K562 (cell line): ENCODE data around the gene SCYL2. TPM values are rescaled to one million over a fixed set of nuclear protein-coding genes. Genes with fewer than 3 reads are reported as not detected.
A peak's percentile ranks its signal among the peaks of the same experiment; 100 is the strongest.

Source experiments
- ARNT ChIP-seq, 2 experiments: fragments of 450-650 bp; IDR thresholded peaks; 2 replicates each; pipeline ENCODE4 v1.6.1; 2016; ENCODE audit warnings: mild to moderate bottlenecking in 1 of 2
- CBX1 ChIP-seq: sonication (generic); IDR thresholded peaks from 2 replicates; pipeline ENCODE4 v1.6.1; 2016; ENCODE audit warnings: antibody characterized with exemption, low read depth, mild to moderate bottlenecking
- CEBPG ChIP-seq, 3 experiments: fragments of 200-800 bp in 1 of 3; sonication (Bioruptor generic) in 1 of 3; sonication (generic) in 1 of 3; formaldehyde crosslinking in 1 of 3; IDR thresholded peaks in 2 of 3; conservative IDR thresholded peaks in 1 of 3; 2 replicates each; pipeline versions ENCODE4 v1.6.1 to v1.8.0; 2016 to 2022; ENCODE audit warnings: missing compliant biosample characterization in 2 of 3, missing genetic modification characterization in 2 of 3, mild to moderate bottlenecking in 1 of 3, missing genetic modification reagents in 1 of 3
- CHD2 ChIP-seq: IDR thresholded peaks from 2 replicates; pipeline ENCODE4 v1.6.1; 2011; ENCODE audit warnings: low read depth, low read length
- CXXC5 ChIP-seq: fragments of 250-450 bp; sonication (Bioruptor Pico); IDR thresholded peaks from 2 replicates; pipeline ENCODE4 v1.8.0; 2022; ENCODE audit warnings: inconsistent platforms, mild to moderate bottlenecking, moderate library complexity
- EP400 ChIP-seq: fragments of 450-650 bp; IDR thresholded peaks from 2 replicates; pipeline ENCODE4 v1.6.1; 2017; ENCODE audit warnings: antibody characterized with exemption, mild to moderate bottlenecking, moderate library complexity
- KLF10 ChIP-seq: fragments of 250-450 bp; sonication (Bioruptor Pico); IDR thresholded peaks from 2 replicates; pipeline ENCODE4 v1.6.1; 2021; ENCODE audit warnings: matching md5 sums
- MYNN ChIP-seq, 2 experiments: sonication (generic); formaldehyde crosslinking in 1 of 2; IDR thresholded peaks; 2 replicates each; pipeline versions ENCODE4 v1.5.0 to v1.6.1; 2016 to 2020; ENCODE audit warnings: antibody characterized with exemption in 1 of 2, missing genetic modification reagents in 1 of 2
- SIN3A ChIP-seq, 2 experiments: fragments of 150-350 bp in 1 of 2; IDR thresholded peaks; 2 replicates each; pipeline ENCODE4 v1.6.1; 2011 to 2016; ENCODE audit warnings: borderline replicate concordance in 2 of 2, low read depth in 2 of 2, low read length in 2 of 2, mild to moderate bottlenecking in 2 of 2, moderate library complexity in 2 of 2; ENCODE audit not compliant: control insufficient read depth in 1 of 2
- TFAM ChIP-seq: fragments of 250-450 bp; sonication (Bioruptor Pico); conservative IDR thresholded peaks from 2 replicates; pipeline ENCODE4 v1.5.0; 2021; ENCODE audit warnings: mild to moderate bottlenecking, moderate library complexity
- TRIM24 ChIP-seq, 2 experiments: fragments of 450-650 bp; IDR thresholded peaks; 2 replicates each; pipeline ENCODE4 v1.6.1; 2016
- ZFX ChIP-seq: sonication (generic); formaldehyde crosslinking; IDR thresholded peaks from 2 replicates; pipeline ENCODE4 v1.8.0; 2022; ENCODE audit warnings: mild to moderate bottlenecking, missing genetic modification reagents, moderate library complexity
- ZNF239 ChIP-seq: fragments of 250-450 bp; sonication (Bioruptor Pico); IDR thresholded peaks from 2 replicates; pipeline ENCODE4 v1.4.0; 2020; ENCODE audit warnings: mild to moderate bottlenecking
- polyA plus RNA-seq, 8 experiments: library from polyadenylated mRNA; depleted of rRNA in 4 of 8; stranded (reverse) in 5 of 8; unstranded in 3 of 8; fragments of >200 nt; fragmentation: Nextera tagmentation in 2 of 8; fragmentation: Illumina TruSeq in 1 of 8; extraction: Ambion mirVana in 2 of 8; extraction: Trizol in 1 of 8; gene quantifications; 2 replicates each; pipeline versions ENCODE4 v1.2.1 to v1.2.3, GENCODE V29; 2011 to 2014; ENCODE audit warnings: inconsistent platforms in 1 of 8, missing spikeins in 1 of 8
- total RNA-seq, 7 experiments: library from RNA; depleted of rRNA in 6 of 7; stranded (reverse); fragments of >200 nt in 6 of 7; fragmentation: Illumina TruSeq in 2 of 7; extraction: Trizol in 2 of 7; gene quantifications; 2 replicates each; pipeline versions ENCODE4 v1.2.1 to v1.2.3, GENCODE V29; 2011 to 2021; ENCODE audit warnings: low replicate concordance in 1 of 7
- TF ChIP-seq, protein P1 (sequence below): sonication (generic); formaldehyde crosslinking; IDR thresholded peaks from 2 replicates; pipeline ENCODE4 v1.8.1; 2023; ENCODE audit warnings: mild to moderate bottlenecking, missing genetic modification reagents, moderate library complexity
- TF ChIP-seq, protein P2 (sequence below): IDR thresholded peaks from 3 replicates; pipeline ENCODE4 v1.6.1; 2011; ENCODE audit warnings: borderline replicate concordance, mild to moderate bottlenecking, moderate library complexity; ENCODE audit not compliant: insufficient read length; ENCODE audit errors: extremely low read depth
- TF ChIP-seq, protein P3 (sequence below): sonication (generic); formaldehyde crosslinking; IDR thresholded peaks from 2 replicates; pipeline ENCODE4 v1.8.0; 2022; ENCODE audit warnings: missing genetic modification reagents, mild to moderate bottlenecking, borderline replicate concordance

The SCYL2 gene
- total and polyA plus RNA-seq, 9 of the 15 experiments (the other 6 are each of a cell fraction or from before 2014, with no cell fraction given) = 9.9 to 49.0 (median 32.9) TPM

DNA sequence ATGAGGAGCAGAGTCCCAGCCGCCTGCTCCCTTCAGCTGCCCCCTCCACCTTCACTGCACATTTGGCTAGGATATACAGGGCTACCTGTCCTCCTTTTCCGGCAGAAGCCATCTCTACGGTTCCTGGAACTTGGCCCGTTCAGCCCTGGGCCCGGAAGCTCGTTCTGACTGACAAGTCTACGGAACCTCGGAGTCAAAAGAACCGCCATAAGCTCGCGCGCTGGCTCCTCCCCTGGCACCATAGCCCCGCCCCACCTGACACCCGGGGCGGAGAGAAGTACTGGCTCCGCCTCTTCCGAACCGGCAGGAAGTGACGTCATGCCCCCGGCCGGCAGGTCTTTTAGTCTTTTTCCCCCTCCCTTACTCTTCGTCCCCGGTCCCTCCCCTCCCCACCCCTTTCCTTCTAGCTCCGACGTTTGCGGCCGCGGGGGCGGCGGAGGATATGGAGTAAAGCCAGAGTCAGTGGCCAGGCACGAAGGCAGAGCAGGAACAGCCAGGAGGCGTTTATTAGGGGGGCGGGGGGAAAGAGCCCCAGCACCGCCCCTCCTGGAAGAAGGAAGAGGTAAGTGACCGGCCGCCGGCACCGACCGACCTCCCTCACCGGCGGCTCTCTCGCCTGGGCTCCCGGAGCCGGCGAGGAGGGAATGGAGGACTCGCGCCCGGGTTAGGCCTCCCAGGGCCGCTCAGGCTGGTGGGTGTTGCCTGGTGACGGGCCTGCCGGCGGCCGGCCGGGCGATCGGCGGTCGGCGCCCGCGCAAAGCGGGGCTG, at the start of gene SCYL2, which contains the start of gene DEPDC4 (continued):
- TF ChIP-seq, protein P1, sequence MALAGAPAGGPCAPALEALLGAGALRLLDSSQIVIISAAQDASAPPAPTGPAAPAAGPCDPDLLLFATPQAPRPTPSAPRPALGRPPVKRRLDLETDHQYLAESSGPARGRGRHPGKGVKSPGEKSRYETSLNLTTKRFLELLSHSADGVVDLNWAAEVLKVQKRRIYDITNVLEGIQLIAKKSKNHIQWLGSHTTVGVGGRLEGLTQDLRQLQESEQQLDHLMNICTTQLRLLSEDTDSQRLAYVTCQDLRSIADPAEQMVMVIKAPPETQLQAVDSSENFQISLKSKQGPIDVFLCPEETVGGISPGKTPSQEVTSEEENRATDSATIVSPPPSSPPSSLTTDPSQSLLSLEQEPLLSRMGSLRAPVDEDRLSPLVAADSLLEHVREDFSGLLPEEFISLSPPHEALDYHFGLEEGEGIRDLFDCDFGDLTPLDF = no peak
- no peak for TF ChIP-seq CEBPG (CRISPR knock-in tag; IDR thresholded peaks at IDR 0.05)
- no peak for TF ChIP-seq CEBPG (tag; conservative IDR thresholded peaks at IDR 0.05 in 1 of 2, IDR thresholded peaks at IDR 0.05 in 1 of 2)
- TF ChIP-seq TRIM24 (IDR thresholded peaks at IDR 0.05) = no peak
- TF ChIP-seq CHD2 = no peak
- TF ChIP-seq CBX1 = no peak
- TF ChIP-seq ZFX = peak; percentile 92
- TF ChIP-seq, protein P2, sequence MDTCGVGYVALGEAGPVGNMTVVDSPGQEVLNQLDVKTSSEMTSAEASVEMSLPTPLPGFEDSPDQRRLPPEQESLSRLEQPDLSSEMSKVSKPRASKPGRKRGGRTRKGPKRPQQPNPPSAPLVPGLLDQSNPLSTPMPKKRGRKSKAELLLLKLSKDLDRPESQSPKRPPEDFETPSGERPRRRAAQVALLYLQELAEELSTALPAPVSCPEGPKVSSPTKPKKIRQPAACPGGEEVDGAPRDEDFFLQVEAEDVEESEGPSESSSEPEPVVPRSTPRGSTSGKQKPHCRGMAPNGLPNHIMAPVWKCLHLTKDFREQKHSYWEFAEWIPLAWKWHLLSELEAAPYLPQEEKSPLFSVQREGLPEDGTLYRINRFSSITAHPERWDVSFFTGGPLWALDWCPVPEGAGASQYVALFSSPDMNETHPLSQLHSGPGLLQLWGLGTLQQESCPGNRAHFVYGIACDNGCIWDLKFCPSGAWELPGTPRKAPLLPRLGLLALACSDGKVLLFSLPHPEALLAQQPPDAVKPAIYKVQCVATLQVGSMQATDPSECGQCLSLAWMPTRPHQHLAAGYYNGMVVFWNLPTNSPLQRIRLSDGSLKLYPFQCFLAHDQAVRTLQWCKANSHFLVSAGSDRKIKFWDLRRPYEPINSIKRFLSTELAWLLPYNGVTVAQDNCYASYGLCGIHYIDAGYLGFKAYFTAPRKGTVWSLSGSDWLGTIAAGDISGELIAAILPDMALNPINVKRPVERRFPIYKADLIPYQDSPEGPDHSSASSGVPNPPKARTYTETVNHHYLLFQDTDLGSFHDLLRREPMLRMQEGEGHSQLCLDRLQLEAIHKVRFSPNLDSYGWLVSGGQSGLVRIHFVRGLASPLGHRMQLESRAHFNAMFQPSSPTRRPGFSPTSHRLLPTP = no peak
- TF ChIP-seq MYNN (IDR thresholded peaks at IDR 0.05) = no peak
- TF ChIP-seq MYNN (CRISPR knock-in tag; IDR thresholded peaks at IDR 0.05) = no peak
- TF ChIP-seq KLF10 (CRISPR knock-in tag) = no peak
- TF ChIP-seq ARNT (IDR thresholded peaks at IDR 0.05) = no peak
- no peak for TF ChIP-seq TFAM
- no peak for TF ChIP-seq ZNF239 (CRISPR knock-in tag)
- no peak for TF ChIP-seq SIN3A (IDR thresholded peaks at IDR 0.05; ENCODE audit: borderline replicate concordance in 2 of 2, control insufficient read depth in 1 of 2, low read depth in 2 of 2, low read length in 2 of 2)
- TF ChIP-seq EP400 = peak; percentile 55; the same call in 1 of the 2 replicates
- 0 out of 2 replicates have a peak, but pooled peaks have one; percentile 35 for TF ChIP-seq CXXC5 (CRISPR knock-in tag)
- TF ChIP-seq, protein P3, sequence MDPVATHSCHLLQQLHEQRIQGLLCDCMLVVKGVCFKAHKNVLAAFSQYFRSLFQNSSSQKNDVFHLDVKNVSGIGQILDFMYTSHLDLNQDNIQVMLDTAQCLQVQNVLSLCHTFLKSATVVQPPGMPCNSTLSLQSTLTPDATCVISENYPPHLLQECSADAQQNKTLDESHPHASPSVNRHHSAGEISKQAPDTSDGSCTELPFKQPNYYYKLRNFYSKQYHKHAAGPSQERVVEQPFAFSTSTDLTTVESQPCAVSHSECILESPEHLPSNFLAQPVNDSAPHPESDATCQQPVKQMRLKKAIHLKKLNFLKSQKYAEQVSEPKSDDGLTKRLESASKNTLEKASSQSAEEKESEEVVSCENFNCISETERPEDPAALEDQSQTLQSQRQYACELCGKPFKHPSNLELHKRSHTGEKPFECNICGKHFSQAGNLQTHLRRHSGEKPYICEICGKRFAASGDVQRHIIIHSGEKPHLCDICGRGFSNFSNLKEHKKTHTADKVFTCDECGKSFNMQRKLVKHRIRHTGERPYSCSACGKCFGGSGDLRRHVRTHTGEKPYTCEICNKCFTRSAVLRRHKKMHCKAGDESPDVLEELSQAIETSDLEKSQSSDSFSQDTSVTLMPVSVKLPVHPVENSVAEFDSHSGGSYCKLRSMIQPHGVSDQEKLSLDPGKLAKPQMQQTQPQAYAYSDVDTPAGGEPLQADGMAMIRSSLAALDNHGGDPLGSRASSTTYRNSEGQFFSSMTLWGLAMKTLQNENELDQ (CRISPR knock-in tag) = no peak
